ENCODE data around the gene RREB1.
"Not testable (repeated sequence)": the region's sequence is repeated elsewhere in the genome, so short reads cannot be mapped to it uniquely, and the experiment has no call there.

The RREB1 gene

DNA sequence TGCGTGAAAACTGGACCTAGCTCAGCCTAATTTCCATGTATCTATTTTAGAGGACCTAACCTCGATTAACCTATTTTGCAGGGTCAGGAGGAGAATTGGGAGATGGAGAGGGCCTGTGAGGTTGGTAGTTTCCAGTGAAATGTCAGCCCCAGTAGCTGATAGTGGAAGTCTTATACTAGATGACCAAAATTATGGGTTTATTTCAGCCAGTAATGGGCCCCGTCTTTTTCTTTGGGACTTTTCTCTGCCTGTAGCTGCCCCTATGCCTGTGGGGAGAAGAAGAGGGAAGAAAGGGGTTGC lies 37.8 kb downstream of the RREB1 start:
- DNase-seq = no peak

DNA sequence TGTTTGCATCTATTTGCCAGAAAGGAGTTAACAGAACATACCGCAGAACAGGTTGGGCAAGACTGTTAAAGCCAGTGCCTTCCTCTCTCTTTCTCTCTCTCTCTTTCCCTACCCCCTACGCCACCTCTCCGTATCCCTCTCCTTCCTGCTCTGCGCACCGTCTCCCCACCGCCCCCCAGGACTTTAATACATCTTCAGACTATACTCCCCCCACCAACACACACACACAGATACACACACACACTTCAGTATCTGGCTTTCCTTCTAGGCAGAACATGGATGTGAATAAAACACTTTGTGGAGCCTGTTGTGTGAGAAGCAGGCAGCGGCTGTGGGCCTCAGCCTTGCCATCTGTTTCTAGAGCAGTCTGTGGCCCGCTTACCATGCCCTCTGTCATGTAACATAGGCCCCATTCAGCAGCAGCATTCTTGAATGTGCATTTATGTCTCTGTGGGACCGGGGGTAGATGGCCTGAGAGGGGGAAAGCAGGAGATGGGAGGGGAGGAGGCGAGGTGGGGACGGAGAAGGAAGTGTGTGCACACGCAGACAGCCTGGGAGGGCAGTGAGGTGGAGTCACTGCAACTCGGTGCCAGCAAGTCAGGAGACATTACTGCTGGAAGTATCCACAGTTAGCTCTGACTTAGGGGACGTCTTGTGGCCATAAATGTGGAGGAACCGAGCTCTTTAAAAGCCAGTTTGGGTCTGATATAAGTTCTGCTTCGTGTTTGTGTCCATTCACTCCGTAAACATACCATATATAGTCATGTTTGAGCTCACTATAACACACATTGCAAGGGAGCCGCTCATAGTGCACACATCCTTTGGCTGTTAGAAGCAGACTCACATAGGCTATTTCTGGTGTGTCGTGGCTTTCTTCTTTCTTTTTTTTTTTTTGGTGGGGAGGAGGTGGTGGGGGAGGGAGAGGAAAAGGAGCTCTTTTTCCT lies 38.4 kb downstream of the RREB1 start:
- no peak for DNase-seq

DNA sequence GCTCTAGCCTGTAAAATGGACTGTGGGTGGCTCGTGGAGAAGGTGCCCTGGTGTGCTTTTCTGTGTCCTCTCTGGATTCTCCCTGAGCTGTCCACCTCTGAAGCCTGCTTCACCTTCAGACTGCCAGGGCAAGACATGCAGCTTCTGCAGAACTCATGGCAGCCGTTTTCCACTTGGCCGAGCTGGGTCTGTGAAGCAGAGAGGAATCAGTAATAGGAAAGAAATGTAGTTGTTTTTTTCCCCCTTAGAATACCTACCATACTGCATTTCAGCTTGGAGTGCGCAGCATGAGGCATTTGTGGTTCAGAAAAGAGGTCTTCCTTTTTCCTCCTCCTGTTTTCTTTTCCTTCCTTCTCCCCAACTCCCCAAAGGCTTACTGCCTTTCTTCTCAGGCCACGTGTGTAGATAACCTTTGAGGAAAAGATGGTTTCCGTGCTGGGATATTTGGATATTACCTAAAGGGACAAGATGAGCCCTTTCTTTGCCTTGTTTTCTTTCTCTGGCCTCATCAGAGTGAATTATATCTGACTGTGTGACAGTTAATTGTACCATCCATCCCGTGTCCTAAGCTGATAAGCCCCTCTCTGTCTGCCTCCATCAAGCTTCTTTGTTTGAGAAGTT lies 39.4 kb downstream of the RREB1 start:
- DNase-seq = no peak

- DNase-seq = no peak
Measured at GRCh38 chr6:7148100-7148822, 40.5 kb downstream of the RREB1 start.

- DNase-seq = no peak
Measured at GRCh38 chr6:7150381-7151064, 42.8 kb downstream of the RREB1 start.

GRCh38 chr6:7151381-7151780 lies 43.6 kb downstream of the RREB1 start:
- no peak for DNase-seq

DNA sequence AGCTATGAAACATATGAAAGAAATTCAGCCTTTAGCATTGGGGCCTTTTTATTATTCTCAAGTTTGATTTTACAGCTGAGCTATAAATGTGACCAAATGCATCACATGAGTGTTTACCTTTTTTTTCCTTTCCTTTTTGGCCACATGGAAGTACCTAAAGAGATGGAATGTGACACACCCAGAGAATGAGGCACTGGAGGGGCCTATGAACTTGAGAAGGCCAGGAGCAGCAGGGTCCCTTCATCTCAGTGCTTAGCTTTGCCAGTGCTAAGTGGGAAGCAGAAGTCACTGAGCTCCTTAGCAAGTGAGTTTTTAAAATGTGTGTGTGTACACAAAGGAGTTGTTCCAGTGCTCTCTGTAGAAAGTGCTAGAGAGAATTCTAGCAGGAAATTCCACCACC lies 44.7 kb downstream of the RREB1 start:
- no peak for DNase-seq

DNA sequence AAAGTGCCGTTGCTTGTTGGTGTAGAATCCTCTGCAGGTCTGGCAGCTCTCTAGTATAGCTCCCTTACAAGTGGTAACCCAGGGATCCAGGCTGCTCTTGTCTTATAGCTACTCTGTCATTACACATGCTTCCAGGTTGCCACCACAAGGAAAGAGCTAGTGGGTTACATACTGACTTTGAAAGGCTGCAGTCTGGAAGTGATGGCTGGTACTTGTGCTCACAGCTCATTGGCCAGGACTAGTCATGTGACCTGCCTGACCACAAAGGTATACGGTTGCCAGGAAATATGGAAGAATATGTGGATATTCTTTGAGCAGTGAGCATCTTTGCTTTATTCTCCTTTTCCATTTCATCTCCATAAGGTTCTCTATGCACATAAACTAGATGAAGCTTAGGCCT lies 46.0 kb downstream of the RREB1 start:
- DNase-seq = no peak

DNA sequence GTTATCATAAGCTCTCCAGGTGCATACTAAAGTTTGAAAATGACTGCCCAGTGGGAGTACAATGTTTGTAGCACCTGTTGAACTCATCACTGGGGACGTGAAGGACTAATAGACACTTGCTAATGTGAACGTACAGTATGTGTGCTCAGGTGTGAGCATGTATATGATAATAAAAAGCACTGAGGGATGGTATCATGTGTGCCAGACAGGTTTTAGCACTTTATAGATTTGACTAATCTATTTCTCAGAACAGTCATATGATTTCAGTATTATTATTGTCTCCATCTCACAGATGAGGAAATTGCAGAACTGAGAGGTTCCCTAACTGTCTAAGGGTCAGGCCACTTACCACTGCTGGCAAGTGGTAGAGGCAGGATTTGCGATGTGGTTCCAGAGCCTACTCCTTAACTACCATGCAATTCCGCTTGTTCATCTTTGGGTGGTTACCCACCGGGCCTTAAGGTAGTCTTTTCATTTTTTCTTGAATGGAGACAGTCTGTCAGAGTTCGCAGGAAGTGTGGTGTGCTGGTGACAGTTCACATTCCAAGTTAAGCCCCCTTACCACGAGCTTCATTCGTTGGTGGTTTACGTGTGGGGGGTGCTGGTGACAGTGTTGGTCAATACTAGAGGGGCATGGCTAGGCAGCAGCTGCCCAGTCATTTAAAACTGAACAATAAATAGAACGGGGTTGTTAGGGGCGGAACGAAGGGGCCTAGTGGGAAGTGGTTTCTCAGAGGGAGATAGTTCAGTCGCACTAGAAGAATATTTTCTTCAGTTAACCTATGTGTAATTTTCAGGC lies 46.8 kb downstream of the RREB1 start:
- DNase-seq = no peak

- DNase-seq = no peak
Measured at GRCh38 chr6:7155871-7156579, 48.3 kb downstream of the RREB1 start.

- DNase-seq = no peak
Measured at GRCh38 chr6:7156643-7157278, 49.0 kb downstream of the RREB1 start.

DNA sequence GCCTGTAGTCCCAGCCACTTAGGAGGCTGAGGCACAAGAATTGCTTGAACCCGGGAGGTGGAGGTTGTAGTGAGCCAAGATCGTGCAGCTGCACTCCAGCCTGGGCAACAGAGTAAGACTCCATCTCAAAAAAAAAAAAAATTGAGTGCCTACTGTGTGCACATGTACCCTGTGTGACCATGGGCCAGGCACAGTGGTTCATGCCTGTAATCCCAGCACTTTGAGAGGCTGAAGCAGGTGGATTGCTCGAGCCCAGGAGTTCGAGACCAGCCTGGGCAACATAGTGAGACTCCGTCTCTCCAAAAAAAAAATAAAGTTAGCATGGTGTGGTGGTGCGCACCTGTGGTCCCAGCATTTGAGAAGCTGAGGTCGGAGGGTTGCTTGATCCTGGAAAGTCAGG lies 49.5 kb downstream of the RREB1 start:
- not testable (repeated sequence) for DNase-seq

DNA sequence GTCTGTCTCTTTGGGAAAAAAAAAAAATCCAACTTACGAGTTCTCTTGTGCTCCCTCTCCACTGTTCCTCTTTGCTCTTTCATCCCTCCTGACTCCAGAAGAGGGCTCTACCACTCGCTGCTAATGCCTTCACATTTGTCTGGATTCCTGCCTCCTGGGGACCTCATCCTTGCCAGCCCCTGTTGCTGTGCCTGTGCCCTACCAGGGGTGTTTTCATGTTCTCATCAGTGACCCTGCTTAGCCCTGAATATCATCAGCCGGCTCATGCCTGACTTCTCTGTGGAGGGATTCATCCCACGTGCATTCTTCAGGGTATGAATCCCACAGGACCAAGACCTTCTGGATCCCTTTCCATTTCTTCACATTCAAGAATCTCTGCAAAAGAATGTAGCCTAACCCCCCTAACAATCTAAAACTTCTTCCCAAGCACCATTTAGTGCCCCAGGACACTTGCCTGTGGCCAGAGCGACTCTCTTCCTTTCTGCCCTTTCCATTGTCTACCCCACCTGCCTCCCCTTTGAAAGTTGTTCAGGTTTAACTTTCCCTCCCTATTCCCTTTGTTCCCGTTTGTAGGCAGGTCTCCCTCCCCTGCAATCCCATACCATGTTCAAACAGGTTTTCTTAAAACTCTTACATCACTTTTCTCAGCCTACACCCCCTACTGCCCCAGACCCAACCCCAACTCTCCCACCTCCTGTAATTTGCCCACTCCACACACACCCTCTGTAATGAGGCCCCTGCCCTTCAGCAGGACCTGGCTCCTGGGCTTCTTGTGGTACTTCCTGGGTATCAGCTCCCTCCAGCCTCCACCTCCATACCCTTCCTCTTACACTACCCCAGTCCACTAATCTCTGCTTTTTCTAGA lies 50.2 kb downstream of the RREB1 start:
- DNase-seq = no peak

GRCh38 chr6:7159790-7160525 lies 52.2 kb downstream of the RREB1 start:
- DNase-seq = no peak

- no peak for DNase-seq
Measured at GRCh38 chr6:7161253-7161623, 53.5 kb downstream of the RREB1 start.

DNA sequence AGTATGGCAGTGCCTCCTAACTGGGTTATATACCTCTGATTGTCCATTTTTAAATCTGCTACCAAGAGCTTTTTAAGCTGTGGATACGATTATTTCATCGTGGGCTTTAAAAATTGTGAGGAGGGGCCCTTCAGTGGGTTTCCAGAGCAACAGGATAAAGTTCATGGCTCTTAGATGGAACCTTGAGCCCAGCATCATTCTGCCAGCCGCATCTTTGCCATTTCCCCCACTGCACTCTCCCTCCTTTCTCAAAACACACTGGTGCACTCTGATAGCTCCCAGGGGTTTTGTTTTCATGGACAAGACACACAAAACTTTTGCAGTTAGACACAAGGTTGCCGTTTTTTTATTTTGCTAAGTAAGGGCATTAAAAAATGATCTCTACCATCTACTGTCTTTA lies 54.1 kb downstream of the RREB1 start:
- DNase-seq = no peak

- no peak for DNase-seq
Measured at GRCh38 chr6:7163661-7164071, 55.9 kb downstream of the RREB1 start.

- no peak for DNase-seq
Measured at GRCh38 chr6:7164536-7165001, 56.8 kb downstream of the RREB1 start.
